EL (cell line): ENCODE data around the gene PRKAR2A.
"Not testable (repeated sequence)": the region's sequence is repeated elsewhere in the genome, so short reads cannot be mapped to it uniquely, and the experiment has no call there.

Source experiments
- DNase-seq: peaks from one replicate; pipeline ENCODE4 v3.0.0-alpha.2; 2016

The PRKAR2A gene

DNA sequence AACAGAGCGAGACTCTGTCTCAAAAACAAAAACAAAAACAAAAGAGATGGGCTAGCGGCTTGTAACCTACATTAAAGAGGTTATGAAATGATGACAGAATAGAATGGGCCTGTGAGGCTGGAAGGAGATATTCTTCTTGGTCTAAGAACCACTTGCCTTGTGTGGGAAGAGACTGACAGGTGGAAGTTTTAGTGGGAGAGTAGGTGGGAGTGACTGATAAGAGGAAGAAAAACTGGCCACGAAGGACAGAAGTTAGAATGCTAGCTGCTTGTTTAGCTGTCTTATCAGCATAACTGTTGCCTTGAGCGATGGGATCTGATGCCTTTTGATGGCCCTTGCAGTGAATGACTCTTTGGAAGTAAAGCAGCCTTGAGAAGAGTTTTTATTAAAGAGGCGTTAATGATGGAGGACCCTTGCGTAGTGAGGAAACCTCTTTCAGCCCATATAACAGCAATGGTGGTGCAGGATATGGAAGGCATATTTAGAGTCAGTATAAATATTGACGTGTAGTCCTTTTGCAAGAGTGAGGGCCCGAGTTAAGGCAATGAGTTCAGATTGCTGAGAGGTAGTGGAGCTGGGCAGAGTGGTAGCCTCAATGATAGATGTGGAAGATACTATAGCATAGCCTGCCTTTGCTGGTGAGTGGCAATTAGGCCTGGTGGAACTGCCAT lies 122.4 kb downstream of the PRKAR2A start:
- DNase-seq = not testable (repeated sequence)

GRCh38 chr3:48723725-48724124 lies 123.9 kb downstream of the PRKAR2A start:
- DNase-seq = no peak

DNA sequence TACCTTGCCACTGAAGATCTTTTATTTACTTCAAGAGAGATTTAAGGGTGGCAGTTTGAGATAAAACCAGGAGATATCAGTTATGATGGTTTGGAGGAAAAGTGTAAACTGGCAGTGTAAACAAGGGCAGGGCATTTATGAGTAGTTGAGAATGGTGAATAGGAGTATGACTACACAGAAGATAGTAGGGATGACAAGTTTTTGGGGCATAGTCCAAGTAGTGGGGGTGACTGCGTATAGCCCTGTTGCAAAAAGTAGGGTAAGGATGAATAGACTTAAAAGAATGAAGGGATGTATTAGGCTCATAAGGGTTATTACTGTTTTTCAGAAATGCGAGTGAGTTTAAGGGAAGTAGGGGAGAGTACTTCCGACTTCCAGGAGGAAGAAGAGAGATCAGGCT lies 124.4 kb downstream of the PRKAR2A start:
- DNase-seq = not testable (repeated sequence)

DNA sequence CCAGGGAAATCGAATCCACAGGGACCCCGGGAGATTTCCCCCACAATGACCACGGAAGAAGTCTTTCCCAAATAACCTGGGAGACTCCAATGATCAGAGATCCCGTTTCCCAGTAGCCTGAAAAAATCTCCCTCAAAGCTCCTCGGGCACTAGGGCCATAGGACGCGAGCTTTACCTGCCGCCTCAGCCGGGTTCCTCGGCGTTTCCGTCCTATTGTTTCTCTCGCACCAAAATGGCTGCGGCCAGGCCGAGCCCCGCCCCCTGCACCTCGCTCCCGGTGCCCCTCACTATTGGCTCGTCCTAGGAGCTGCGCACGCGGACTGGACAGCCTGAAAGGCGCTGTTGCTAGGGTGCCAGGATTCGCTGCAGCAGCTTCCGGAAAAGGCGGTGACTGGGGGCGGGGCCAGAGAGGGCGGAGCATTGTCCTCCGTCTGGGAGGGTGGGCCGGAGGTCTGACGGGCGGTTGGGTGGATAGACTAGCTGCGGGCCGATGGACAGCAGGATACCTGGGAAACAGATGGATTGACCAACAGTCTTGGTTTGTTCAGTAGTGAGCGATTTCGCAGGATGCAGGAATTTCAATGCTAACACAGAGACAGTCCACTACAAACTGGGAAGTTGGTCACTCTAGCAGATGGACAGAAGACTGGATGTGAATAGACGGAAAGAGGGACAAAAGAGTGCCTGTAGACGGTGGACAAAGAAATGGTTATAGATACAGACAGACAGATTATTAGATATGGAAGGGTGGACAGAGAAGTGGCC lies 130.5 kb downstream of the PRKAR2A start, which contains the start of gene IP6K2:
IP6K2 (minus strand) TSS at position 240 of the 765 bp plus-strand sequence. CDS start 21,930 bp downstream, outside the sequence.
- DNase-seq = peak; percentile 98

DNA sequence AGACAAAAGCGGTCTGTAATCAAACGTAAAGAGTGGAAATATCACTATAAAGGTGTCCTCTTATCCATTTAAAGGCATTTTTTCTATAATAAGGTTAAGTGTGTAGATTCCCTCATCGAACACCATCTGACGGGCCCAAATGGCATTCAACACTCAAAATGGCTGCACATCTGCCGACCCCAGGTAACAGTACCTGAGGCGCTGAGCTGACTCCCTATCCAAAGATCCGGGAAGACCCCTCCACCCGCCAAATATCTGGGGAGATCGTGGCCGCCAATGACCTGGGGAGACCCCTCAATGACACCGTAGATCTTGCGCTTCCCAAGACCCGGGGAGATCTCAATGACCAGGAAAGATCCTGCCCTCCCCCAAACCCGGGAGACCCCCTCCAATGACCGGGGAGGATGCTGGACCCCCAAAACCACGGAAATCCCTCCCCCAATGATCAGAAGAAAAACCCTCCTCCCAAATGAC lies 131.1 kb downstream of the PRKAR2A start:
- DNase-seq = no peak

DNA sequence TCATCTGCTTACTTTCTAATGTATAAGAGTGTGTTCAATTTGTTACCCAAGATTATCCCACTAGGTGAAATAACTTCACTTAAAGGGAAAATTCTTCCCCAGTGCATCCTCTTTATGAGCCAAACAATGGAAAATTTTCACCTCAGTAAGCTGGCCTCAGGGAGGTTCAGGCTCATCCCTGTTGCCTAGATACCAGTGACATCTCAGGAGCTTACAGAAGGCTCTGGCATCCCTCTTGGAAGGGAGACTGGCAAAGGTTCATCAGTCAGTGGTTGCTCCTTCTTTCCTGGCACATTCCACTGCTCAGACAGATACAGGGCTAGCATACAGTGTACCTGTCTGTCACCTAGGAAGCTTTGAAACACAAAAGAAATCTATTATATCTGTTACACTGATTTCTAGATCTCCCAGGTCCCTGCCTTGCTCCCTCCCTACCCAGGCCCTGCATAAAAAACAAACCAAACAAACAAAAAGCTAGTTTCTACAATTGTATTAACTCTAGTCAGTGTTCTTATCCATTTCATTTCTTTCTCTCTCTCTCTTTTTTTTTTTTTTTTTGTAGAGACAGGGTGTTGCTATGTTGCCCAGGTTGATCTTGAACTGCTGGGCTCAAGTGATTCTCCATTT lies 132.4 kb downstream of the PRKAR2A start:
- peak; percentile 50 for DNase-seq

DNA sequence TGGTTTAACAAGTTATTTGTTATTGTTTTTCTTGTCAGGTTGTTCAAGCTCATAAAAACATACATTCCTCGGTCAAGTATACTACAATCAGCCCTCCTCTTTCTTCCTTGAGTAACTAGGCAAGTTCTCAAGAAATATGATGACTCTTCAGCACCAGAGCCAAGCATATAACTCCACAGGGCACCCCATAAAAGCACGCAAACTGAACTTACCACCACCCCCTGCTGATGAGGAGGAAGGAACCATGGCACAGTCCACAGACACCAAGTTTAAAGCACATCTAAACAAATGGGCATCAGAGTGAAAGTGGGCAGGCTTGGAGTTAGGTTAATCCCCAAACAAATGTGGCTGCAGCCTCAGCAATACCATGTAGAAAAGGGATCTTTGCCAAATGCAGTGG lies 135.9 kb downstream of the PRKAR2A start:
- DNase-seq = no peak

DNA sequence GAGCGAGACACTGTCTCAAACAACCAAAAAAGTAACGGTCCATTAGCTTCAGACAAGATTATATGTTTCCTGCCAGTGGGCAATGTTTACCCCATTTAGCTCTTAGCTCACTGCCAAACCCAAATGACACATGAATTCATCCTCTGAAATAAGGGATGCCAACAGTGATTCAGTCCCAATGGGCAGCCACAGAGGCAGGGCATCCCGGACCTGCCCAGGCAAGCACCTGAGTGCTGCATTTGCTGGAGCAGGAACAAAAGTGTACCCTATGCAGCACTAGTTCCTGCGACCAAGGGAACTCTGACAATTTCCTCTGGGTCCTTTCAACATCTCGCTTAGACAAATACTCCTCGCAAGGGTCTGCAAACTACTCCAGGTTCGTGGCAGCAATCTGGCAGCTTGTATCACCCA lies 138.6 kb downstream of the PRKAR2A start:
- no peak for DNase-seq

DNA sequence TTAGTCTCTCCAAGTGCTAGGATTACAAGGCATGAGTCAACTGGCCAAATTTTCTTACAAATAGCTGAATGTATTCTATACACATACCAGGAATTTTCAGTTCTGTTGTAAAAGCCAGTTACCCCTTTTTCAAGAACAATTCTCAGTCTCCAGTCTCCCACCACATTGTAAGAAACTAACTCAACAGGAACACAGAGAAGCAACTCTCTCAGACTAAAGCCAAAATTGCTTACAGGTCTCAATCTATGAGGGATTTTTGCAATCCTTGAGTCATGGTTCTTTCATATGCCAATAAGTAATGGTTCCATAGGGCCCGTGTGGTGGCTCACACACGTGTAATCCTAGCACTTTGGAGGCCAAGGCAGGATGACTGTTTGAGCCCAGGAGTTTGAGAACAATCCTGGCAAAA lies 139.2 kb downstream of the PRKAR2A start:
- peak; percentile 30 for DNase-seq

GRCh38 chr3:48707157-48707556 lies 140.5 kb downstream of the PRKAR2A start:
- no peak for DNase-seq

DNA sequence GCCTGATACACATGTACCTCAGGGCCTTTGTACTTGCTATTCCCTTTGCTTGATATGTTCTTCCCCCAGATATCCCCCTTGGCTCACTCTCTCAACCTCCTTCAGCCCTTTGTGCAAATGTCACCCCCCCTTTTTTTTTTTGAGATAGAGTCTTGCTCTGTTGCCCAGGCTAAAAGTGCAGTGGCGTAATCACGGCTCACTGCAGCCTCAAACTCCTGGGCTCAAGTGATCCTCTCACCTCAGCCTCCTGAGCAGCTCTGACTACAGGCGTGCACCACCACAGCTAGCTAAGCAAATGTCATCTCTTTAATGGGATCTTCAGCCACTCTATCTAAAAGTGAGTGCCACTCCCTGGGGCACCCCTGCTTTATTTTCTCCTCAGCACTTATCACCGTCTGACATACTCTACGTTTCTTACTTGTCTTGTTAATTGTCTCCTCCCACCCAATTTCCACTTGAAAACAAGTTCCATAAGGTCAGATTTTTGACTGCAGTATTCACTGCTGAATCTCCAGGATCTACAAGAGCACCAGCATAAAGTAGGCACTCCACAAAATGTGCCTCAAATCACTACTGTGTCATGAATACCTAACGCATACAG lies 145.3 kb downstream of the PRKAR2A start:
- DNase-seq = no peak

DNA sequence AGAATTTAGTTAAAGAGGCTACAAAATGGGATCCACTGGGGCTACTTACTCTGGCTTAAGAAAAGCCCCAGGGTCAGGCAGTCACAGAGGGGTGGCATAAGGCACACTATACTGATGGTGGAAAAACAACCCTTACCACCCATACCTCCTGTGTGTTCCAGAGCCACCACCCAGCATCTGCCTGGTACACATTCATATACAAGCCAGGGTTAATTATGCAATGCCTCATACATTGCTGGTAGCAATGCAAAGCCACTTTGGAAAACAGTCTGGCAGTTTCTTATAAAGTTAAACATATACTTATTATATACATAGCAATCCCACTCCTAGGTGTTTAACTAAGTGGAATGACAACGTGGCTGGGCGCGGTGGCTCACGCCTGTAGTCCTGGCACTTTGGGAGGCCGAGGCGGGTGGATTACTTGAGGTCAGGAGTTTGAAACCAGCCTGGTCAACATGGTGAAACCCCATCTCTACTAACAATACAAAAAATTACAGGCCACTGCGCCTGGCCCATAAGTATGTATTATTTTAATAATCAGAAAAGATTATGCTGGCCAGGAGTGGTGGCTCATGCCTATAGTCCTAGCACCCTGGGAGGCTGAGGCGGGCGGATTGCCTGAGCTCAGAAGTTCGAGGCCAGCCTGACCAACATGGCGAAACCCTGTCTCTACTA lies 146.8 kb downstream of the PRKAR2A start:
- DNase-seq = no peak

- DNase-seq = no peak
These were observed 148.8 kb downstream of the PRKAR2A start for GRCh38 chr3:48698891-48699290.

GRCh38 chr3:48697952-48698351 lies 149.7 kb downstream of the PRKAR2A start:
- no peak for DNase-seq

DNA sequence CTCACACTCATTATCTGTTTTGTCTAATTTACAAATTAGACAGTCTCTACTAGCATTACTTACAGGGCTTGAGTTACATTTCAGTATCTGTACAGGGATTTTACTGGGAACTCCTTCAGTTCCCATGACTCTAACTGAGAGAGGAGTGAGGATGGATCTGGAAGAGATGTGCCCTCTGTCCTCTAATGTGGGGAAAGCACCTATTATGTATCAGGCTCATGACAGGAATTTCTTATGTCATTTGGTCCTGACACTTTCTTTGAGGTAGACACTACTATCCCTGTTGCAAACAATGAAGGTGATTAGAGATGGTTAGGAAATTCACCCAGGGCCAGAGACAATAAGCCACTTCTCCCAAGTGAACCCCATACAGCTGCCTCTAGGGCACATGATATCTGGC lies 151.1 kb downstream of the PRKAR2A start:
- no peak for DNase-seq
